ENCODE measurements around the gene CEP55. TPM values are rescaled to one million over a fixed set of nuclear protein-coding genes. Genes with fewer than 3 reads are reported as not detected.

The CEP55 gene
- total and polyA plus RNA-seq, 10 of the 15 experiments (the other 5 are each of a cell fraction or from before 2014, with no cell fraction given) = 14.6 to 83.6 (median 52.0) TPM

DNA sequence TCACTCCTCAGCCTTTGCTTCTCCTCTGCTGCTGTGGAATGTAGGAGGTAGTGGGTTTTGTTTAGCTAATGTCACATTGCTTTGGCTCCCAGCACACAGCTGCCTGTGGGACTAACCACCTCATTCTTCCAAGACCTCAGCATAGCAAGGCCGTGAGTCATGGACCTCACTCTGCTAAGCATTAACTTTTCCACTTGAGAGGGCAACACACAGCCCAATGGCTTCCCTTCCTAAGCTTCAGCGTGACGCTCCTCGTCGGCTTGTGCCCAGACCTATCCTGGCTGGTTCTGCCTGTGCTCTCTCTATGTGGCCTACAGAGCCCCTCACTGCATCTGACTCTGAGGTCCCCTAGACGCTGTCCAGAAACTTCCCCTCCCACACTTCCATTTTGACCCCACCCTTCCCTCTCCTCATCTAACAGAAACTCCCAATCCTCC is 37.6 kb upstream of the CEP55 start:
- TF ChIP-seq, protein P1, sequence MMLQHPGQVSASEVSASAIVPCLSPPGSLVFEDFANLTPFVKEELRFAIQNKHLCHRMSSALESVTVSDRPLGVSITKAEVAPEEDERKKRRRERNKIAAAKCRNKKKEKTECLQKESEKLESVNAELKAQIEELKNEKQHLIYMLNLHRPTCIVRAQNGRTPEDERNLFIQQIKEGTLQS (IDR thresholded peaks at IDR 0.05; ENCODE audit: borderline replicate concordance, extremely low read depth, low read depth, low read length) = no peak
- TF ChIP-seq, protein P2, sequence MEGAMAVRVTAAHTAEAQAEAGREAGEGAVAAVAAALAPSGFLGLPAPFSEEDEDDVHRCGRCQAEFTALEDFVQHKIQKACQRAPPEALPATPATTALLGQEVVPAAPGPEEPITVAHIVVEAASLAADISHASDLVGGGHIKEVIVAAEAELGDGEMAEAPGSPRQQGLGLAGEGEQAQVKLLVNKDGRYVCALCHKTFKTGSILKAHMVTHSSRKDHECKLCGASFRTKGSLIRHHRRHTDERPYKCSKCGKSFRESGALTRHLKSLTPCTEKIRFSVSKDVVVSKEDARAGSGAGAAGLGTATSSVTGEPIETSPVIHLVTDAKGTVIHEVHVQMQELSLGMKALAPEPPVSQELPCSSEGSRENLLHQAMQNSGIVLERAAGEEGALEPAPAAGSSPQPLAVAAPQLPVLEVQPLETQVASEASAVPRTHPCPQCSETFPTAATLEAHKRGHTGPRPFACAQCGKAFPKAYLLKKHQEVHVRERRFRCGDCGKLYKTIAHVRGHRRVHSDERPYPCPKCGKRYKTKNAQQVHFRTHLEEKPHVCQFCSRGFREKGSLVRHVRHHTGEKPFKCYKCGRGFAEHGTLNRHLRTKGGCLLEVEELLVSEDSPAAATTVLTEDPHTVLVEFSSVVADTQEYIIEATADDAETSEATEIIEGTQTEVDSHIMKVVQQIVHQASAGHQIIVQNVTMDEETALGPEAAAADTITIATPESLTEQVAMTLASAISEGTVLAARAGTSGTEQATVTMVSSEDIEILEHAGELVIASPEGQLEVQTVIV (IDR thresholded peaks at IDR 0.05; ENCODE audit: borderline replicate concordance, partially characterized antibody) = no peak
- TF ChIP-seq SREBF2 (IDR thresholded peaks at IDR 0.05; ENCODE audit: low read length) = no peak
- TF ChIP-seq TCF7 (IDR thresholded peaks at IDR 0.05; ENCODE audit: borderline replicate concordance) = no peak
- TF ChIP-seq, protein P3, sequence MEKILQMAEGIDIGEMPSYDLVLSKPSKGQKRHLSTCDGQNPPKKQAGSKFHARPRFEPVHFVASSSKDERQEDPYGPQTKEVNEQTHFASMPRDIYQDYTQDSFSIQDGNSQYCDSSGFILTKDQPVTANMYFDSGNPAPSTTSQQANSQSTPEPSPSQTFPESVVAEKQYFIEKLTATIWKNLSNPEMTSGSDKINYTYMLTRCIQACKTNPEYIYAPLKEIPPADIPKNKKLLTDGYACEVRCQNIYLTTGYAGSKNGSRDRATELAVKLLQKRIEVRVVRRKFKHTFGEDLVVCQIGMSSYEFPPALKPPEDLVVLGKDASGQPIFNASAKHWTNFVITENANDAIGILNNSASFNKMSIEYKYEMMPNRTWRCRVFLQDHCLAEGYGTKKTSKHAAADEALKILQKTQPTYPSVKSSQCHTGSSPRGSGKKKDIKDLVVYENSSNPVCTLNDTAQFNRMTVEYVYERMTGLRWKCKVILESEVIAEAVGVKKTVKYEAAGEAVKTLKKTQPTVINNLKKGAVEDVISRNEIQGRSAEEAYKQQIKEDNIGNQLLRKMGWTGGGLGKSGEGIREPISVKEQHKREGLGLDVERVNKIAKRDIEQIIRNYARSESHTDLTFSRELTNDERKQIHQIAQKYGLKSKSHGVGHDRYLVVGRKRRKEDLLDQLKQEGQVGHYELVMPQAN (conservative IDR thresholded peaks at IDR 0.05) = no peak
- no peak for TF ChIP-seq EZH2 (IDR thresholded peaks at IDR 0.05; ENCODE audit: borderline replicate concordance, control insufficient read depth, low read depth, low read length)
- no peak for TF ChIP-seq PKNOX1 (IDR thresholded peaks at IDR 0.05)
- no peak for TF ChIP-seq BACH1 (IDR thresholded peaks at IDR 0.05; ENCODE audit: borderline replicate concordance)
- Histone ChIP-seq H3K9me3 (replicated peaks; ENCODE audit: control insufficient read depth, insufficient read depth, low read length) (no peaks in the 10 kb centered on the region), H4K20me1 (ENCODE audit: control insufficient read depth, insufficient read depth) (no peaks in the 10 kb centered on the region), H3K79me2 (ENCODE audit: control insufficient read depth, insufficient read depth, low read length) (no peaks in the 10 kb centered on the region), H3K4me3 (no peak overlapping the region), H3K36me3 (ENCODE audit: control insufficient read depth in 2 of 2, insufficient read depth in 2 of 2, low read length in 1 of 2) (no peaks in the 10 kb centered on the region), H3K9ac (ENCODE audit: control insufficient read depth, insufficient read depth, low read length) (no peak overlapping the region), H3K4me2 (ENCODE audit: control insufficient read depth, insufficient read depth) (no peak overlapping the region), H3K27me3 (replicated peaks in 1 of 2; ENCODE audit: control insufficient read depth in 2 of 2, insufficient read depth in 2 of 2, low read length in 1 of 2) (no peaks in the 10 kb centered on the region; a peak in 1 of 4 replicates), H2AFZ (ENCODE audit: control insufficient read depth, low read depth, low read length) (no peak overlapping the region), H3K27ac (ENCODE audit: control insufficient read depth, insufficient read depth) (no peak overlapping the region), H3K4me1 (ENCODE audit: control insufficient read depth, insufficient read depth, low read length) (no peaks in the 10 kb centered on the region)
- BruUV-seq (replicated peaks) = no TSS peak
- ATAC-seq (no peak), FAIRE-seq (no peak), DNase-seq (ENCODE audit: low read depth, low spot score) (no peak)
- intact Hi-C loops (cut with micrococcal nuclease; ENCODE audit: unreplicated experiment) (no loop called here), in situ Hi-C loops (cut with MboI) (no loop called here)
- ChIA-PET SMC1A (ENCODE audit: uncharacterized antibody, unreplicated experiment) (interaction anchor here (1.0 to 1.2 kb wide), 3 partner anchors 24 to 82 kb away, joined by 3 read pairs; no protein-coding TSS in a partner anchor), CTCF (interaction anchor here (0.9 to 3.5 kb wide), 3 partner anchors 12 to 83 kb away, joined by 3 to 12 read pairs (median 4); partner anchors contain the start of gene MYOF), RAD21 (ENCODE audit: unreplicated experiment) (no interaction called here), POLR2A (no interaction called here)
- WGBS (ENCODE audit: insufficient coverage, insufficient replicate concordance, low lambda C conversion rate, missing lambda C conversion rate) = 81% methylated on average over 6 of the region's 6 CpGs

All from GM12878 (cell line).